Placental epithelial cell (primary cell): Measurements from ENCODE around the gene SMIM1. TPM values are rescaled to one million over a fixed set of nuclear protein-coding genes. Genes with fewer than 3 reads are reported as not detected.

Experiments
- small RNA-seq: library from RNA; depleted of rRNA; stranded (forward); fragments of <200 nt; gene quantifications from one replicate; pipeline ENCODE3, GENCODE V24; 2012
- total RNA-seq: library from RNA; depleted of rRNA; stranded (reverse); fragments of >200 nt; gene quantifications from 2 replicates; pipeline ENCODE4 v1.2.3, GENCODE V29; 2012

The SMIM1 gene
- total RNA-seq, result 4.7 and 8.6 TPM in 2 replicates

GRCh38 chr1:3772715-3773571 lies at the start of gene SMIM1:
Gene SMIM1 (plus strand): TSS chr1:3772749. CDS start chr1:3775374, 2,625 bp downstream.

GRCh38 chr1:3752400-3752945 lies 20.1 kb upstream of the SMIM1 start, which contains the start of gene CCDC27:
Gene CCDC27 (plus strand): TSS chr1:3752450. CDS start chr1:3752482, 32 bp downstream.

GRCh38 chr1:3796215-3797061 lies 23.9 kb downstream of the SMIM1 start, which contains the start of gene LRRC47:
Gene LRRC47 (minus strand): TSS chr1:3796498. CDS start chr1:3796476, 22 bp downstream.

Small RNA genes within 50 kb of the gene (small RNA-seq; reads per million reads assigned to genes)
- gene RF02197 (not detected), gene RN7SL574P (not detected)

Other genes starting within 250 kb of the SMIM1 start
- 4.0 and 4.3 TPM in 2 replicates for gene MEGF6, start 161.2 kb upstream of the SMIM1 start, total RNA-seq
- 18.8 and 19.7 TPM in 2 replicates for gene TPRG1L, start 147.7 kb upstream of the SMIM1 start, total RNA-seq
- 4.7 and 10.2 TPM in 2 replicates for gene WRAP73, start 122.6 kb upstream of the SMIM1 start, total RNA-seq
- gene TP73, start 120.2 kb upstream of the SMIM1 start, total RNA-seq, result 0.39 and 0.98 TPM in 2 replicates
- not detected in 2 replicates for gene CCDC27, start 20.3 kb upstream of the SMIM1 start, total RNA-seq
- 43.6 and 44.6 TPM in 2 replicates for gene LRRC47, start 23.7 kb downstream of the SMIM1 start, total RNA-seq
- gene CEP104, start 84.5 kb downstream of the SMIM1 start, total RNA-seq, result 23.2 and 36.9 TPM in 2 replicates
- gene DFFB, start 84.7 kb downstream of the SMIM1 start, total RNA-seq, result 3.9 and 4.6 TPM in 2 replicates
- gene C1orf174, start 127.5 kb downstream of the SMIM1 start, total RNA-seq, result 20.0 and 20.8 TPM in 2 replicates